Mesothelial cell of epicardium (in vitro differentiated cells): Measurements from ENCODE around the gene SEC31B. TPM values are rescaled to one million over a fixed set of nuclear protein-coding genes. Genes with fewer than 3 reads are reported as not detected.

Experiments
- DNase-seq, 2 experiments: peaks; one replicate each; pipeline ENCODE4 v3.0.0; 2021; ENCODE audit warnings: low spot score in 2 of 2; ENCODE audit not compliant: unreplicated experiment in 2 of 2
- H3K27ac Mint-ChIP-seq: 2 replicates; pipeline ENCODE4 v1.8.0; 2021; ENCODE audit warnings: mixed read lengths
- H3K27me3 Mint-ChIP-seq: 2 replicates; pipeline ENCODE4 v1.8.0; 2021; ENCODE audit warnings: low read depth, mixed read lengths
- H3K36me3 Mint-ChIP-seq: 2 replicates; pipeline ENCODE4 v1.8.0; 2021; ENCODE audit warnings: mixed read lengths
- H3K4me1 Mint-ChIP-seq: 2 replicates; pipeline ENCODE4 v1.8.0; 2021; ENCODE audit warnings: mixed read lengths
- H3K4me3 Mint-ChIP-seq: 2 replicates; pipeline ENCODE4 v1.8.0; 2021; ENCODE audit warnings: mild to moderate bottlenecking, moderate library complexity, mixed read lengths
- H3K9me3 Mint-ChIP-seq: 2 replicates; pipeline ENCODE4 v1.8.0; 2021; ENCODE audit warnings: mixed read lengths
- total RNA-seq: library from RNA; stranded (reverse); gene quantifications from 3 replicates; pipeline ENCODE4 v1.2.1, GENCODE V29; 2021
- TF ChIP-seq, protein P1 (sequence below): fragments of 200-600 bp; sonication (generic); IDR thresholded peaks from one replicate; pipeline ENCODE4 v1.5.0; 2021; ENCODE audit warnings: antibody characterized with exemption; ENCODE audit not compliant: unreplicated experiment

The SEC31B gene
- total RNA-seq, 1 donor from 2014 or later, result 30.2 TPM

DNA sequence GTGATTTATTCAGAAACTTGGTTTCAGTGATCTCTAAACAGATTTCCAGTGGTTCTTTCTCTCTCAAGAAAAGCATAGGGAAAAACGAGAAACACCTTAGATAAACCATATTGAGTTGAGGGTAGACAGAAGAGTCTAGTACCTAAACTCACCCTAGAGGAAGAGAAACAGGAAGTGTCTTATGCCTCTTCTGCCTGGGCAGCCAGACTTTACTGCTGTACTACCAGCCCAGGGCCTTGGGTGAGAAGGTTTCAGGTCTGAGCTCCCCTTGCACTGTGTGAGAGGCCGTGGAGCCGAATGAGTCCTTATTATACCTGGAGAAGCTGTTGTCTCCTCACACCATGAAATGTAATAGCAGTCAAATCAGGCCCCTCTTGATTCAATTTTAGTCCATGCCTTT lies 34.3 kb upstream of the SEC31B start:
- Mint-ChIP-seq H3K4me3 (no peak overlapping the region), H3K27me3 (no peaks in the 10 kb centered on the region), H3K27ac (no peak overlapping the region), H3K4me1 (peaks cover 2% of the 10 kb centered on the region), H3K9me3 (no peaks in the 10 kb centered on the region), H3K36me3 (peaks cover 23% of the 10 kb centered on the region)
- TF ChIP-seq, protein P1, sequence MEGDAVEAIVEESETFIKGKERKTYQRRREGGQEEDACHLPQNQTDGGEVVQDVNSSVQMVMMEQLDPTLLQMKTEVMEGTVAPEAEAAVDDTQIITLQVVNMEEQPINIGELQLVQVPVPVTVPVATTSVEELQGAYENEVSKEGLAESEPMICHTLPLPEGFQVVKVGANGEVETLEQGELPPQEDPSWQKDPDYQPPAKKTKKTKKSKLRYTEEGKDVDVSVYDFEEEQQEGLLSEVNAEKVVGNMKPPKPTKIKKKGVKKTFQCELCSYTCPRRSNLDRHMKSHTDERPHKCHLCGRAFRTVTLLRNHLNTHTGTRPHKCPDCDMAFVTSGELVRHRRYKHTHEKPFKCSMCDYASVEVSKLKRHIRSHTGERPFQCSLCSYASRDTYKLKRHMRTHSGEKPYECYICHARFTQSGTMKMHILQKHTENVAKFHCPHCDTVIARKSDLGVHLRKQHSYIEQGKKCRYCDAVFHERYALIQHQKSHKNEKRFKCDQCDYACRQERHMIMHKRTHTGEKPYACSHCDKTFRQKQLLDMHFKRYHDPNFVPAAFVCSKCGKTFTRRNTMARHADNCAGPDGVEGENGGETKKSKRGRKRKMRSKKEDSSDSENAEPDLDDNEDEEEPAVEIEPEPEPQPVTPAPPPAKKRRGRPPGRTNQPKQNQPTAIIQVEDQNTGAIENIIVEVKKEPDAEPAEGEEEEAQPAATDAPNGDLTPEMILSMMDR, result no peak
- no peak for DNase-seq

- Mint-ChIP-seq H3K27me3 (no peaks in the 10 kb centered on the region), H3K4me3 (no peak overlapping the region), H3K9me3 (no peaks in the 10 kb centered on the region), H3K4me1 (peaks cover 2% of the 10 kb centered on the region), H3K36me3 (peaks cover 22% of the 10 kb centered on the region), H3K27ac (no peak overlapping the region)
- no peak for DNase-seq
- TF ChIP-seq, protein P1, result no peak
Measured at GRCh38 chr10:100551738-100552137, 32.1 kb upstream of the SEC31B start.

GRCh38 chr10:100551196-100551595 lies 31.5 kb upstream of the SEC31B start:
- Mint-ChIP-seq H3K4me1 (peaks cover 2% of the 10 kb centered on the region), H3K27ac (no peak overlapping the region), H3K36me3 (peaks cover 22% of the 10 kb centered on the region), H3K9me3 (no peaks in the 10 kb centered on the region), H3K4me3 (no peak overlapping the region), H3K27me3 (no peaks in the 10 kb centered on the region)
- TF ChIP-seq, protein P1, result no peak
- no peak for DNase-seq

GRCh38 chr10:100544950-100545349 lies 25.3 kb upstream of the SEC31B start:
- Mint-ChIP-seq H3K27ac (no peak overlapping the region), H3K27me3 (no peaks in the 10 kb centered on the region), H3K36me3 (peaks cover 53% of the 10 kb centered on the region), H3K4me1 (no peaks in the 10 kb centered on the region), H3K4me3 (no peak overlapping the region), H3K9me3 (no peaks in the 10 kb centered on the region)
- TF ChIP-seq, protein P1, result no peak
- DNase-seq, result no peak

GRCh38 chr10:100537475-100537874 lies 17.8 kb upstream of the SEC31B start:
- H3K27me3 Mint-ChIP-seq, result no peaks in the 10 kb centered on the region
- H3K4me1 Mint-ChIP-seq, result peaks cover 3% of the 10 kb centered on the region
- no peaks in the 10 kb centered on the region for H3K9me3 Mint-ChIP-seq
- TF ChIP-seq, protein P1, result no peak
- DNase-seq, result no peak
- no peak overlapping the region for H3K4me3 Mint-ChIP-seq
- no peak overlapping the region for H3K27ac Mint-ChIP-seq
- peaks cover 23% of the 10 kb centered on the region for H3K36me3 Mint-ChIP-seq
